Liver (tissue), 9 donors: ENCODE results near the gene IMPG1. TPM values are rescaled to one million over a fixed set of nuclear protein-coding genes. Genes with fewer than 3 reads are reported as not detected.

Source experiments
- DNase-seq: peaks from one replicate; pipeline ENCODE4 v3.0.0-alpha.2; 2017; ENCODE audit warnings: low spot score
- H3K27ac ChIP-seq, 2 donors: one replicate each; pipeline ENCODE4 v1.7.0; 2013; ENCODE audit warnings: inconsistent platforms in 2 of 2, low read length in 2 of 2, control low read depth in 1 of 2, low read depth in 1 of 2, mild to moderate bottlenecking in 1 of 2
- H3K27me3 ChIP-seq, 4 donors: one replicate each; pipeline versions ENCODE4 v1.6.1 to v1.7.0; 2013; ENCODE audit warnings: low read length in 3 of 4, inconsistent platforms in 1 of 4, mild to moderate bottlenecking in 1 of 4, moderate library complexity in 1 of 4; ENCODE audit not compliant: control insufficient read depth in 4 of 4, insufficient read depth in 4 of 4
- H3K36me3 ChIP-seq, 4 donors: one replicate each; pipeline versions ENCODE4 v1.6.1 to v1.7.0; 2013; ENCODE audit warnings: low read length in 3 of 4, mild to moderate bottlenecking in 3 of 4, low read depth in 1 of 4, moderate library complexity in 1 of 4; ENCODE audit not compliant: control insufficient read depth in 4 of 4, insufficient read depth in 3 of 4
- H3K4me1 ChIP-seq, 4 donors: one replicate each; pipeline versions ENCODE4 v1.6.1 to v1.7.0; 2013; ENCODE audit warnings: low read length in 3 of 4, mild to moderate bottlenecking in 3 of 4, moderate library complexity in 1 of 4; ENCODE audit not compliant: control insufficient read depth in 4 of 4, insufficient read depth in 4 of 4
- H3K4me3 ChIP-seq, 3 donors: one replicate each; pipeline versions ENCODE4 v1.6.1 to v1.7.0; 2013; ENCODE audit warnings: low read length in 3 of 3, control low read depth in 1 of 3, low read depth in 1 of 3, mild to moderate bottlenecking in 1 of 3
- H3K9ac ChIP-seq, 2 donors: one replicate each; pipeline ENCODE4 v1.7.0; 2013; ENCODE audit warnings: low read length in 2 of 2, mild to moderate bottlenecking in 2 of 2, moderate library complexity in 2 of 2, control low read depth in 1 of 2, low read depth in 1 of 2
- H3K9me3 ChIP-seq, 4 donors: one replicate each; pipeline versions ENCODE4 v1.6.1 to v1.7.0; 2013; ENCODE audit warnings: low read length in 3 of 4; ENCODE audit not compliant: control insufficient read depth in 4 of 4
- EGR1 ChIP-seq, 2 donors: IDR thresholded peaks; 2 replicates each; pipeline ENCODE4 v1.6.1; 2016 to 2018; ENCODE audit warnings: antibody characterized with exemption in 2 of 2, low read depth in 2 of 2
- FOXA1 ChIP-seq: IDR thresholded peaks from 2 replicates; pipeline ENCODE4 v1.6.1; 2016; ENCODE audit warnings: antibody characterized with exemption
- FOXA2 ChIP-seq: IDR thresholded peaks from 2 replicates; pipeline ENCODE4 v1.6.1; 2016; ENCODE audit warnings: antibody characterized with exemption
- GABPA ChIP-seq, 2 donors: IDR thresholded peaks in 1 of 2; conservative IDR thresholded peaks in 1 of 2; 2 replicates each; pipeline ENCODE4 v1.6.1; 2016; ENCODE audit warnings: antibody characterized with exemption in 2 of 2, mild to moderate bottlenecking in 1 of 2, moderate library complexity in 1 of 2
- HNF4A ChIP-seq, 2 donors: conservative IDR thresholded peaks; 2 replicates each; pipeline ENCODE4 v1.6.1; 2016; ENCODE audit warnings: antibody characterized with exemption in 2 of 2, mild to moderate bottlenecking in 2 of 2
- HNF4G ChIP-seq: IDR thresholded peaks from 2 replicates; pipeline ENCODE4 v1.6.1; 2016; ENCODE audit warnings: antibody characterized with exemption
- JUND ChIP-seq, 2 donors: IDR thresholded peaks; 2 replicates each; pipeline ENCODE4 v1.6.1; 2016; ENCODE audit warnings: antibody characterized with exemption in 2 of 2
- NR2F2 ChIP-seq: IDR thresholded peaks from 2 replicates; pipeline ENCODE4 v1.6.1; 2016; ENCODE audit warnings: antibody characterized with exemption
- RAD21 ChIP-seq, 2 donors: IDR thresholded peaks; 2 replicates each; pipeline ENCODE4 v1.6.1; 2016; ENCODE audit warnings: antibody characterized with exemption in 2 of 2, mild to moderate bottlenecking in 2 of 2
- RXRA ChIP-seq, 2 donors: IDR thresholded peaks; 2 replicates each; pipeline ENCODE4 v1.6.1; 2017 to 2018; ENCODE audit warnings: antibody characterized with exemption in 2 of 2, mild to moderate bottlenecking in 1 of 2
- SP1 ChIP-seq: IDR thresholded peaks from 2 replicates; pipeline ENCODE4 v1.6.1; 2018; ENCODE audit warnings: antibody characterized with exemption, mild to moderate bottlenecking
- TAF1 ChIP-seq: conservative IDR thresholded peaks from 2 replicates; pipeline ENCODE4 v1.6.1; 2016; ENCODE audit warnings: antibody characterized with exemption, mild to moderate bottlenecking
- YY1 ChIP-seq: IDR thresholded peaks from 2 replicates; pipeline ENCODE4 v1.6.1; 2016; ENCODE audit warnings: antibody characterized with exemption, mild to moderate bottlenecking
- WGBS: extraction: QIAGEN DNeasy Blood & Tissue Kit; methylation state at CpG from one replicate; pipeline ENCODE4 v1.1.7; 2013; 5-methylcytosine and 5-hydroxymethylcytosine counted together
- polyA plus RNA-seq, 2 donors: library from polyadenylated mRNA; stranded (reverse) in 1 of 2; unstranded in 1 of 2; fragments of 200-250 nt in 1 of 2; fragments of >200 nt in 1 of 2; fragmentation: Nextera tagmentation in 1 of 2; extraction: Ambion mirVana in 1 of 2; gene quantifications; one replicate each; pipeline versions ENCODE4 v1.2.1 to v1.2.3, GENCODE V29; 2013 to 2015
- total RNA-seq, 2 donors: library from RNA; depleted of rRNA; stranded (reverse); fragments of >200 nt; gene quantifications; one replicate each; pipeline ENCODE4 v1.2.3, GENCODE V29; 2014
- TF ChIP-seq, protein P1 (sequence below): IDR thresholded peaks from 2 replicates; pipeline ENCODE4 v1.6.1; 2016; ENCODE audit warnings: antibody characterized with exemption, mild to moderate bottlenecking
- TF ChIP-seq, protein P2 (sequence below): IDR thresholded peaks from 2 replicates; pipeline ENCODE4 v1.6.1; 2016; ENCODE audit warnings: antibody characterized with exemption
- TF ChIP-seq, protein P3 (sequence below): fragments of 150-350 bp; IDR thresholded peaks from 2 replicates; pipeline ENCODE4 v1.5.1; 2017; ENCODE audit warnings: improper control_type of control experiment, low read depth, low read length; ENCODE audit not compliant: missing input control
- TF ChIP-seq, protein P4 (sequence below): IDR thresholded peaks from 2 replicates; pipeline ENCODE4 v1.6.1; 2016; ENCODE audit warnings: antibody characterized with exemption
- donor health status: healthy.
- donor health status: healthy.
- donor health status: healthy.
- donor health status: healthy.
- donor health status: healthy.

Gene IMPG1
- total and polyA plus RNA-seq, 4 donors: not detected

DNA sequence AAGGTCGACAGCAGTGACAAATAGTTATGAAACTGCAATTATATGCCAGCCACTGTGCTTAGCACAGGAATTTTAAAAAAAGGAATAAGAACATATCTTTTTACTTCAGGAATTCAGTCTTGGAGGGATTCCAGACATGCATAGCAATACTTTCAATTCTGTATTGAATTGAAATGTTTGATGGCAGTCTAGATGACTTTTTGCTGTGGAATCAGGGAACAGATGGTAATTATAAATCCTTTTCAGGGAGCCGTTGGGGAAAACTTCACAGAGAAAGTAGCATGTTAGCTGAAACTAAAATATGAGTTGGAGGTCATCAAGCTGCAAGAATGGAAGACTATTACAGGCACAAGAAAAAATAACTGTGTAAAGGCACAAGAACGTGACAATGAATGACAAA is 74.8 kb downstream of the IMPG1 start:
- H3K9ac ChIP-seq: no peak overlapping the region
- DNase-seq: no peak
- no peaks in the 10 kb centered on the region for H3K9me3 ChIP-seq
- H3K27me3 ChIP-seq: peaks cover 0 to 3% (median 0%) of the 10 kb centered on the region in 4 donors
- H3K4me3 ChIP-seq: no peak overlapping the region
- no peaks in the 10 kb centered on the region for H3K4me1 ChIP-seq
- no peaks in the 10 kb centered on the region for H3K36me3 ChIP-seq
- 47% methylated on average over 3 of the region's 3 CpGs for WGBS
- H3K27ac ChIP-seq: no peak overlapping the region
- TF ChIP-seq, protein P1, sequence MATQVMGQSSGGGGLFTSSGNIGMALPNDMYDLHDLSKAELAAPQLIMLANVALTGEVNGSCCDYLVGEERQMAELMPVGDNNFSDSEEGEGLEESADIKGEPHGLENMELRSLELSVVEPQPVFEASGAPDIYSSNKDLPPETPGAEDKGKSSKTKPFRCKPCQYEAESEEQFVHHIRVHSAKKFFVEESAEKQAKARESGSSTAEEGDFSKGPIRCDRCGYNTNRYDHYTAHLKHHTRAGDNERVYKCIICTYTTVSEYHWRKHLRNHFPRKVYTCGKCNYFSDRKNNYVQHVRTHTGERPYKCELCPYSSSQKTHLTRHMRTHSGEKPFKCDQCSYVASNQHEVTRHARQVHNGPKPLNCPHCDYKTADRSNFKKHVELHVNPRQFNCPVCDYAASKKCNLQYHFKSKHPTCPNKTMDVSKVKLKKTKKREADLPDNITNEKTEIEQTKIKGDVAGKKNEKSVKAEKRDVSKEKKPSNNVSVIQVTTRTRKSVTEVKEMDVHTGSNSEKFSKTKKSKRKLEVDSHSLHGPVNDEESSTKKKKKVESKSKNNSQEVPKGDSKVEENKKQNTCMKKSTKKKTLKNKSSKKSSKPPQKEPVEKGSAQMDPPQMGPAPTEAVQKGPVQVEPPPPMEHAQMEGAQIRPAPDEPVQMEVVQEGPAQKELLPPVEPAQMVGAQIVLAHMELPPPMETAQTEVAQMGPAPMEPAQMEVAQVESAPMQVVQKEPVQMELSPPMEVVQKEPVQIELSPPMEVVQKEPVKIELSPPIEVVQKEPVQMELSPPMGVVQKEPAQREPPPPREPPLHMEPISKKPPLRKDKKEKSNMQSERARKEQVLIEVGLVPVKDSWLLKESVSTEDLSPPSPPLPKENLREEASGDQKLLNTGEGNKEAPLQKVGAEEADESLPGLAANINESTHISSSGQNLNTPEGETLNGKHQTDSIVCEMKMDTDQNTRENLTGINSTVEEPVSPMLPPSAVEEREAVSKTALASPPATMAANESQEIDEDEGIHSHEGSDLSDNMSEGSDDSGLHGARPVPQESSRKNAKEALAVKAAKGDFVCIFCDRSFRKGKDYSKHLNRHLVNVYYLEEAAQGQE: no peak
- TF ChIP-seq HNF4A (conservative IDR thresholded peaks at IDR 0.05) (no peak), SP1 (no peak), HNF4G (no peak), FOXA1 (no peak), JUND (IDR thresholded peaks at IDR 0.05) (no peak), EGR1 (IDR thresholded peaks at IDR 0.05; ENCODE audit: low read depth in 2 of 2) (no peak), RXRA (IDR thresholded peaks at IDR 0.05) (no peak)
- TF ChIP-seq, protein P2, sequence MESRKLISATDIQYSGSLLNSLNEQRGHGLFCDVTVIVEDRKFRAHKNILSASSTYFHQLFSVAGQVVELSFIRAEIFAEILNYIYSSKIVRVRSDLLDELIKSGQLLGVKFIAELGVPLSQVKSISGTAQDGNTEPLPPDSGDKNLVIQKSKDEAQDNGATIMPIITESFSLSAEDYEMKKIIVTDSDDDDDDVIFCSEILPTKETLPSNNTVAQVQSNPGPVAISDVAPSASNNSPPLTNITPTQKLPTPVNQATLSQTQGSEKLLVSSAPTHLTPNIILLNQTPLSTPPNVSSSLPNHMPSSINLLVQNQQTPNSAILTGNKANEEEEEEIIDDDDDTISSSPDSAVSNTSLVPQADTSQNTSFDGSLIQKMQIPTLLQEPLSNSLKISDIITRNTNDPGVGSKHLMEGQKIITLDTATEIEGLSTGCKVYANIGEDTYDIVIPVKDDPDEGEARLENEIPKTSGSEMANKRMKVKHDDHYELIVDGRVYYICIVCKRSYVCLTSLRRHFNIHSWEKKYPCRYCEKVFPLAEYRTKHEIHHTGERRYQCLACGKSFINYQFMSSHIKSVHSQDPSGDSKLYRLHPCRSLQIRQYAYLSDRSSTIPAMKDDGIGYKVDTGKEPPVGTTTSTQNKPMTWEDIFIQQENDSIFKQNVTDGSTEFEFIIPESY: no peak
- TF ChIP-seq, protein P3, sequence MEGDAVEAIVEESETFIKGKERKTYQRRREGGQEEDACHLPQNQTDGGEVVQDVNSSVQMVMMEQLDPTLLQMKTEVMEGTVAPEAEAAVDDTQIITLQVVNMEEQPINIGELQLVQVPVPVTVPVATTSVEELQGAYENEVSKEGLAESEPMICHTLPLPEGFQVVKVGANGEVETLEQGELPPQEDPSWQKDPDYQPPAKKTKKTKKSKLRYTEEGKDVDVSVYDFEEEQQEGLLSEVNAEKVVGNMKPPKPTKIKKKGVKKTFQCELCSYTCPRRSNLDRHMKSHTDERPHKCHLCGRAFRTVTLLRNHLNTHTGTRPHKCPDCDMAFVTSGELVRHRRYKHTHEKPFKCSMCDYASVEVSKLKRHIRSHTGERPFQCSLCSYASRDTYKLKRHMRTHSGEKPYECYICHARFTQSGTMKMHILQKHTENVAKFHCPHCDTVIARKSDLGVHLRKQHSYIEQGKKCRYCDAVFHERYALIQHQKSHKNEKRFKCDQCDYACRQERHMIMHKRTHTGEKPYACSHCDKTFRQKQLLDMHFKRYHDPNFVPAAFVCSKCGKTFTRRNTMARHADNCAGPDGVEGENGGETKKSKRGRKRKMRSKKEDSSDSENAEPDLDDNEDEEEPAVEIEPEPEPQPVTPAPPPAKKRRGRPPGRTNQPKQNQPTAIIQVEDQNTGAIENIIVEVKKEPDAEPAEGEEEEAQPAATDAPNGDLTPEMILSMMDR: no peak

DNA sequence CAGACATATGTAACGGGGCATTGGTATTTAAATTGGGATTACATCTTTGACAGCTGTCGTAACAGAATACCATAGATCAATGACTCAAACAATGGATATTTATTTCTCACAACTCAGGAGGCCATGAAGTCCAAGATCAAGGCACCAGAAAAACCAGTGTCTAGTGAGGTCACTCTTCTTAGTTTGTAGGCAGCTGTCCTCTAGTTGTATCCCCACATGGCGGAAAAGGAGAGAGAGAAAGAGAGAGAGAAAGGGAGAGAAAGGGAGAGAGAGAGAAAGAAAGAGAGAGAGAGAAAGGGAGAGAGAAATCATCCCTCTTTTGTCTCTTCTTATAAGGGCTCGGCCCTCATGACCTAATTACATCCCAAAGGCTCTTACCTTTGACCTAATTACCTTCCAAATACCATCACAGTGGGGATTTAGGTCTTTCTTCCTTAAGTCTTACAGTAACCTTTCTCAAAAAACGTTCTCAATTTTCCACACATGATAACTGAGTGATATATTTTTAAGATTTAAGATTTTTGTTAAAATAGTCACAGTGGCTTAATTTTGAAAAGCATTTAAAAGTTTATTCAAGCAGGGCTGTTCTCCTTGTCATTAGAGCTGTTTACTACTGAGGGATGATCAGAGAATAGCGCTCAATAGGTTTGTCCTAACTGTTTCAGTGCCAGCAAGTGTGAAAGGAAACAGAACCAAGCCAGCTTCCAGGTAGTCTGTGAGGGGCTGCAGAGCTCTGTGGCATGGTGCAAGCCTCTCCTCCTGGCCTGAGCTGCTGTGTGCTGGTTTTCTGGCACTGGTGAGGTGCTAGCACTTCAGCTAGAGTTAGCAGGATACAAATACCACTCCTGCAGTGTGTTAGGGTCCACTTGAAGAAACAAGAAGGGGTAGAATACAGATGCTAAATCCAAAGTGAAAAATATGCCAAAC is 79.0 kb downstream of the IMPG1 start:
- Histone ChIP-seq H3K9me3 (no peaks in the 10 kb centered on the region), H3K27ac (no peak overlapping the region), H3K27me3 (peaks cover 0 to 3% (median 0%) of the 10 kb centered on the region in 4 donors), H3K9ac (no peak overlapping the region), H3K36me3 (no peaks in the 10 kb centered on the region), H3K4me3 (no peak overlapping the region), H3K4me1 (no peaks in the 10 kb centered on the region)
- TF ChIP-seq, protein P4, sequence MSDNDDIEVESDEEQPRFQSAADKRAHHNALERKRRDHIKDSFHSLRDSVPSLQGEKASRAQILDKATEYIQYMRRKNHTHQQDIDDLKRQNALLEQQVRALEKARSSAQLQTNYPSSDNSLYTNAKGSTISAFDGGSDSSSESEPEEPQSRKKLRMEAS: no peak
- TF ChIP-seq, protein P2: no peak
- TF ChIP-seq YY1: no peak
- no peak for TF ChIP-seq SP1
- TF ChIP-seq TAF1: no peak
- TF ChIP-seq FOXA1: no peak
- TF ChIP-seq FOXA2: no peak
- TF ChIP-seq HNF4G: no peak
- TF ChIP-seq RXRA (IDR thresholded peaks at IDR 0.05): no peak
- TF ChIP-seq, protein P1: no peak
- TF ChIP-seq RAD21 (IDR thresholded peaks at IDR 0.05): no peak
- no peak for TF ChIP-seq HNF4A (conservative IDR thresholded peaks at IDR 0.05)
- TF ChIP-seq NR2F2: no peak
- TF ChIP-seq GABPA (IDR thresholded peaks at IDR 0.05 in 1 of 2, conservative IDR thresholded peaks at IDR 0.05 in 1 of 2): no peak
- WGBS: 47% methylated on average over 6 of the region's 6 CpGs
- no peak for DNase-seq
